ENCODE data around the gene PDCL3.

PDCL3 gene

DNA sequence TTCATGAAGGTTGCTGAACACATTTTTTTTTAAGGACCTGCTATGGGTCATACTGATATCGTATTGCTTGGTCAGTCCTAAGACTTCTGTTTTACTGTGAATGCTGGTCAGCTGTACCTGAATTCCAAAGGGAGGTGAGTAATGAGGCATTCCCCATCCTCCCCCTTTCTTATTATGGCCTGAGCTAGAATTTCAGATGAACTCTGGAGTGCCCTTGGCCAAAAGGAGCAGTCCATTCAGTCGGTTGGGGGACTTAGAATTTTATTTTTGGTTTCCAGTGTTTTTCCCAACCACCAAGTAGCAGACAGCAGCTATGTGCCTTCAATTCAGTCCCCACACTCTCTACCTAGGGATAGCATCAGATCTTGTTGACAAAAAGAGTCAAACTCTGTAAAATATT, 26.9 kb upstream of the PDCL3 start:
- Histone ChIP-seq H3K27ac (ENCODE audit: low read depth, low read length) (no peak overlapping the region), H3K36me3 (ENCODE audit: control insufficient read depth, insufficient read depth, low read length) (no peaks in the 10 kb centered on the region), H3K4me1 (ENCODE audit: control insufficient read depth, insufficient read depth, low read length) (no peaks in the 10 kb centered on the region), H3K27me3 (ENCODE audit: control insufficient read depth, insufficient read depth, low read length) (no peaks in the 10 kb centered on the region), H3K9ac (ENCODE audit: low read length) (no peak overlapping the region), H3K4me3 (ENCODE audit: low read depth, low read length) (no peak overlapping the region), H3K9me3 (ENCODE audit: control insufficient read depth, insufficient read depth, low read depth, low read length) (peaks cover 8% of the 10 kb centered on the region; the same call in 1 of the 2 replicates)

DNA sequence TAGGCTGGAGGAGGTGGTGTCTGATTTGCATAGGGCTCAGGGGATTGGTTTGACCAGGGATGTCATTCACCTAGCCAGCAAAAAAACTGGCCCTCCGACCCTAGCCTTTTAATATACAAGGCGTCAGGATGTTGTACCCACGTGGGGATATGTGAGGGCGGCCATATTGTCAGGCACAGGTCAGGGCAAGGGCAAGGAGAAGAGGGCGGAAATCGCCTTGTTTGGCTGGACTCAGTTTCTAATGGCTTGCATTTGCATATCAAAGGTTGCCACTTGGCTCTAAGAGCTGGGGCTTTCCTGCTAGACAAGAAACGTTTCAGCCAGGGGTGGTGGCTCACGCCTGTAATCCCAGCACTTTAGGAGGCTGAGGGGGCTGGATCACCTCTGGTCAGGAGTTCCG, 24.9 kb upstream of the PDCL3 start:
- no peak overlapping the region for H3K4me3 ChIP-seq (ENCODE audit: low read depth, low read length)

DNA sequence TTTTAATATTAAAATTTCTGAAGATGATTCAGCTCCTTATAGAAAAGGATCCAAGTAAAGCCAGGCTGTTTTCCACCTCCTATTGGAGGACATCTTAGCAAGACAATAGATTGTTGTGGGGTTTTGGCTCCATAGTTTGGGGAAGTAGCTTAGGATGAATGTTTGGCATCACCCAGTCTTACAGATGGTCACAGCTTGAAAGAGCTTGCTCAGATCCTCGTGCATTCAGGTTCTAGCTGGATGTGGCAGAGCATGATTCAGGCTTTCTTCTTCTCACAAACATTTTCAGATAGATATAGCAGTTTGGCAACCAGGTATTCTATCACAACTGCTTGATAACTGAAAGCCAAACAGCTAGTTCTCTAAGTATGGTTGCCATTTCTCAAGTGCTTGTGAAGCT, 23.6 kb upstream of the PDCL3 start:
- no peak overlapping the region for H3K4me3 ChIP-seq (ENCODE audit: low read depth, low read length)
- H3K27me3 ChIP-seq (ENCODE audit: control insufficient read depth, insufficient read depth, low read length): no peaks in the 10 kb centered on the region
- H3K9ac ChIP-seq (ENCODE audit: low read length): no peak overlapping the region
- H3K27ac ChIP-seq (ENCODE audit: low read depth, low read length): no peak overlapping the region
- H3K36me3 ChIP-seq (ENCODE audit: control insufficient read depth, insufficient read depth, low read length): no peaks in the 10 kb centered on the region
- H3K4me1 ChIP-seq (ENCODE audit: control insufficient read depth, insufficient read depth, low read length): no peaks in the 10 kb centered on the region
- peaks cover 18% of the 10 kb centered on the region for H3K9me3 ChIP-seq (ENCODE audit: control insufficient read depth, insufficient read depth, low read depth, low read length)

More for the DNA sequence above, 24.9 kb upstream of the PDCL3 start:
- Histone ChIP-seq H3K9me3 (ENCODE audit: control insufficient read depth, insufficient read depth, low read depth, low read length) (peaks cover 11% of the 10 kb centered on the region), H3K27me3 (ENCODE audit: control insufficient read depth, insufficient read depth, low read length) (no peaks in the 10 kb centered on the region), H3K9ac (ENCODE audit: low read length) (no peak overlapping the region), H3K4me1 (ENCODE audit: control insufficient read depth, insufficient read depth, low read length) (no peaks in the 10 kb centered on the region), H3K27ac (ENCODE audit: low read depth, low read length) (no peak overlapping the region), H3K36me3 (ENCODE audit: control insufficient read depth, insufficient read depth, low read length) (no peaks in the 10 kb centered on the region)

DNA sequence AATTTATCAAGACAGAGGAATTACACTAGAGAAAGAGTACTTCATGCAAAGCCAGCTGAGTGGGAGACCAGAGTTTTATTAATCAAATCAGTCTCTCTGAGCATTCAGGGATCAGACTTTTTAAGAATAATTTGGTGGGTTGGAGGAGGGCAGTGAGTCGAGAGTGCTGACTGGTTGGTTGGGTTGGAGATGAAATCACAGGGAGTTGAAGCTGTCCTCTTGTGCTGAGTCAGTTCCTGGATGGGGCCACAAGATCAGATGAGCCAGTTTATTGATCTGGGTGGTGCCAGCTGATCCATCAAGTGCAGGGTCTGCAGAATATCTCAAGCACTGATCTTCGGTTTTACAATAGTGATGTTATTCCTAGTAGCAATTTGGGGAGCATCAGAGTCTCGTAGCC, 21.4 kb upstream of the PDCL3 start:
- Histone ChIP-seq H3K4me1 (ENCODE audit: control insufficient read depth, insufficient read depth, low read length) (no peaks in the 10 kb centered on the region), H3K4me3 (ENCODE audit: low read depth, low read length) (no peak overlapping the region), H3K9me3 (ENCODE audit: control insufficient read depth, insufficient read depth, low read depth, low read length) (peaks cover 18% of the 10 kb centered on the region), H3K9ac (ENCODE audit: low read length) (no peak overlapping the region), H3K27me3 (ENCODE audit: control insufficient read depth, insufficient read depth, low read length) (no peaks in the 10 kb centered on the region), H3K27ac (ENCODE audit: low read depth, low read length) (no peak overlapping the region), H3K36me3 (ENCODE audit: control insufficient read depth, insufficient read depth, low read length) (no peaks in the 10 kb centered on the region)

DNA sequence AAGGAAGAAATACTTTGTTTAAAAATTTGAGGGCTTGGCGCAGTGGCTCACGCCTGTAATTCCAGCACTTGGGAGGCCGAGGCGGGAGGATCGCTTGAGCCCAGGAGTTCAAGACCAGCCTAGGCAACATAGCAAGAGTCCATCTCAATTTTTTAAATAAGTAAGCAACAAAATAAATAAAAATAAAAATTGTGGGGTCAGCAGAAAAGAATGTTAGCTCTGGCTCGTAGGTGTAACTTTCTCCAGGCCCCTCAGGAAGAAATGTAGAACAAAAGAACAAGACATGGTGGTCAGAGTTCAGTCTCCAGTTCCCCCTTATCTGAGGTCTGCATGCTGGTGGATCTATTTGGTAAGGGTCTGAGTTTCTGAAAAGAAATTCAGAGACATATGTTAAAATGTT, 20.4 kb upstream of the PDCL3 start:
- H3K9me3 ChIP-seq (ENCODE audit: control insufficient read depth, insufficient read depth, low read depth, low read length): peaks cover 18% of the 10 kb centered on the region
- no peak overlapping the region for H3K9ac ChIP-seq (ENCODE audit: low read length)
- H3K36me3 ChIP-seq (ENCODE audit: control insufficient read depth, insufficient read depth, low read length): no peaks in the 10 kb centered on the region
- H3K4me1 ChIP-seq (ENCODE audit: control insufficient read depth, insufficient read depth, low read length): no peaks in the 10 kb centered on the region
- H3K27me3 ChIP-seq (ENCODE audit: control insufficient read depth, insufficient read depth, low read length): no peaks in the 10 kb centered on the region
- H3K27ac ChIP-seq (ENCODE audit: low read depth, low read length): no peak overlapping the region
- no peak overlapping the region for H3K4me3 ChIP-seq (ENCODE audit: low read depth, low read length)

DNA sequence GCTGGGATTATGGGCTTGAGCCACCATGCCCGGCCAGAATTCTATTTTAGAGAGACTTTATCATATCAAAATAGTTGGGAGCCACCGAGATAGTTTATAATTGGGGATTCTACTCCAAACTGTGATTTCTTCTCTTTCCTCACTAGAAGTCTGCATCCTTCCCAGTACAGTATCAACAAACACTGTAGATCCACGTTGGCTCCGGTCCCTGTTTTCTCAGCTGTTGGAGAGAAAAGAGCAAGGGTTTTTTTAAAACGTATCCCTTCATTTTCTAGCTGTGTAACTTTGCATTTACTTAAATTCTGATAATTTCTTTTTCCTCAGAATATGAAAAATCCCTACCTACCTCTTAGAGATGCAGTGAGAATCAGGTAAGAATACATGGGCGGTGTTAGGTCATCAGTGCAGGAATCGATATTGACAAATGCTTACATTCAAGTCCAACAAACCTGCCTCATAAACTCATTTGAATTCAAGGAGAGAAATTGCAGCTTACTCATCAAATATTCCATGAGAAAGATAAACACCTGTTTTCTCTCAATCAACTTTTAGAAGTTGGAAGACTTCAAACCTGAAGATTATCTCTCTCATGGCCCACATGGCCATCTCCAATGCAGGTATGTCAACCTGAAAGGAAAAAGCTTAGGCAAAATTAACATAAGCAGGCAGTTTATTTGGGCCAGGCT, 17.7 kb upstream of the PDCL3 start:
- Histone ChIP-seq H3K27ac (ENCODE audit: low read depth, low read length) (no peak overlapping the region), H3K27me3 (ENCODE audit: control insufficient read depth, insufficient read depth, low read length) (no peaks in the 10 kb centered on the region), H3K36me3 (ENCODE audit: control insufficient read depth, insufficient read depth, low read length) (no peaks in the 10 kb centered on the region), H3K4me1 (ENCODE audit: control insufficient read depth, insufficient read depth, low read length) (no peaks in the 10 kb centered on the region), H3K9me3 (ENCODE audit: control insufficient read depth, insufficient read depth, low read depth, low read length) (peaks cover 18% of the 10 kb centered on the region), H3K9ac (ENCODE audit: low read length) (no peak overlapping the region), H3K4me3 (ENCODE audit: low read depth, low read length) (no peak overlapping the region)

DNA sequence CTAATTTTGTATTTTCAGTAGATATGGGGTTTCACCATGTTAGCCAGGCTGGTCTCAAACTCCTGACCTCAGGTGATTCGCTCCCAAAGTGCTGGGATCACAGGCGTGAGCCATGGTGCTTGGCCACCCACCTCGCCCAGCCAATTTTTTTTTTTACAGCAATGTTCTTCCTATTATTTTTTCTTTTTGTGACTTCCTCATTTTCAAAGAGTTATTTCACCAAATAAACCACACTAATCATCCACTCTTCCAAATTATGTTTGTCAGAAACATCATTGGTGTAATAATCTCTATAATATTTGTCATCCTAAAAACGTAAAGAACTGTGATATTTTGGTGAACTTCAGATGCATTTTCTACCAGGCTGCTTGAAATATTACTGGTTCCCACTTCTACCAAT, 16.3 kb upstream of the PDCL3 start:
- H3K4me1 ChIP-seq (ENCODE audit: control insufficient read depth, insufficient read depth, low read length): no peaks in the 10 kb centered on the region
- no peak overlapping the region for H3K4me3 ChIP-seq (ENCODE audit: low read depth, low read length)
- no peaks in the 10 kb centered on the region for H3K36me3 ChIP-seq (ENCODE audit: control insufficient read depth, insufficient read depth, low read length)
- H3K9ac ChIP-seq (ENCODE audit: low read length): no peak overlapping the region
- H3K27me3 ChIP-seq (ENCODE audit: control insufficient read depth, insufficient read depth, low read length): no peaks in the 10 kb centered on the region
- peaks cover 18% of the 10 kb centered on the region for H3K9me3 ChIP-seq (ENCODE audit: control insufficient read depth, insufficient read depth, low read depth, low read length)
- no peak overlapping the region for H3K27ac ChIP-seq (ENCODE audit: low read depth, low read length)

DNA sequence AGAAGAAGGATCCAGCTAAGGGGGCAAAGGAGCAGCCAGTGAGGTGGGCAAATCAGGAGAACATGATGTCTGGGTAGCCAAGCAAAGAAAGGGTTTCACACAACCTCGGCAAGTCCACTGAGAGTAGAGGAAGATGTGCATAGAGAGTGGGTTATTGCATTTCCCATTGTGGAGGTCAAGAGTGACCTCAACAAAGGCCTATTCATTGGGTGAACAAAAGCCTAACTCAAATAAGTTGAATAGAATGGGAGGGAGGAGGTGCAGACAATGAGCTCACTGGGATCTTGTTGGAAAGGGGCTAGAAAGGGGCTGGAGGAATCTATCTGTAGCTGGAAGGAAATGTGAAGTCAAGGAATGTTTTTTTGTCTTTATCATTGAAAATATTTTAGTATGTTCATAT, 14.0 kb upstream of the PDCL3 start:
- no peak overlapping the region for H3K4me3 ChIP-seq (ENCODE audit: low read depth, low read length)
- peaks cover 7% of the 10 kb centered on the region; the same call in 1 of the 2 replicates for H3K9me3 ChIP-seq (ENCODE audit: control insufficient read depth, insufficient read depth, low read depth, low read length)
- H3K9ac ChIP-seq (ENCODE audit: low read length): no peak overlapping the region
- H3K4me1 ChIP-seq (ENCODE audit: control insufficient read depth, insufficient read depth, low read length): no peaks in the 10 kb centered on the region
- H3K27ac ChIP-seq (ENCODE audit: low read depth, low read length): no peak overlapping the region
- no peaks in the 10 kb centered on the region for H3K36me3 ChIP-seq (ENCODE audit: control insufficient read depth, insufficient read depth, low read length)
- H3K27me3 ChIP-seq (ENCODE audit: control insufficient read depth, insufficient read depth, low read length): no peaks in the 10 kb centered on the region

DNA sequence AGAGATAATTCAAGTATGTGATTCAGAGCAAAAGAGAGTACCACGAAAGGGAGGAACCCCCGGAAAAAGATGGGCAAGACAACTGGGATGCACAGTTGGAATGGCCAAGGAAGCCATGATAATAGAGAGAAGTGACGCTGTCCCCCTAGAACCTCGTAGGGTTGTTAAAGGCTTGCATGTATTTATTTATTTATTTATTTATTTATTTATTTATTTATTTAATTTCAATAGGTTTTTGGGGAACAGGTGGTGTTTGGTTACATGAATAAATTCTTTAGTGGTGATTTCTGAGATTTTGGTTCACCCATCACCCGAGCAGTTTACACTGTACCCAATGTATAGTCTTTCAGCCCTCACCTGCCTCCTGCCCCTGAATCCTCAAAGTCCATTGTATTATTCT, 11.5 kb upstream of the PDCL3 start:
- H3K4me3 ChIP-seq (ENCODE audit: low read depth, low read length): no peak overlapping the region
- H3K27ac ChIP-seq (ENCODE audit: low read depth, low read length): no peak overlapping the region
- no peak overlapping the region for H3K9ac ChIP-seq (ENCODE audit: low read length)
- H3K9me3 ChIP-seq (ENCODE audit: control insufficient read depth, insufficient read depth, low read depth, low read length): no peaks in the 10 kb centered on the region
- H3K27me3 ChIP-seq (ENCODE audit: control insufficient read depth, insufficient read depth, low read length): no peaks in the 10 kb centered on the region
- H3K4me1 ChIP-seq (ENCODE audit: control insufficient read depth, insufficient read depth, low read length): no peaks in the 10 kb centered on the region
- no peaks in the 10 kb centered on the region for H3K36me3 ChIP-seq (ENCODE audit: control insufficient read depth, insufficient read depth, low read length)

DNA sequence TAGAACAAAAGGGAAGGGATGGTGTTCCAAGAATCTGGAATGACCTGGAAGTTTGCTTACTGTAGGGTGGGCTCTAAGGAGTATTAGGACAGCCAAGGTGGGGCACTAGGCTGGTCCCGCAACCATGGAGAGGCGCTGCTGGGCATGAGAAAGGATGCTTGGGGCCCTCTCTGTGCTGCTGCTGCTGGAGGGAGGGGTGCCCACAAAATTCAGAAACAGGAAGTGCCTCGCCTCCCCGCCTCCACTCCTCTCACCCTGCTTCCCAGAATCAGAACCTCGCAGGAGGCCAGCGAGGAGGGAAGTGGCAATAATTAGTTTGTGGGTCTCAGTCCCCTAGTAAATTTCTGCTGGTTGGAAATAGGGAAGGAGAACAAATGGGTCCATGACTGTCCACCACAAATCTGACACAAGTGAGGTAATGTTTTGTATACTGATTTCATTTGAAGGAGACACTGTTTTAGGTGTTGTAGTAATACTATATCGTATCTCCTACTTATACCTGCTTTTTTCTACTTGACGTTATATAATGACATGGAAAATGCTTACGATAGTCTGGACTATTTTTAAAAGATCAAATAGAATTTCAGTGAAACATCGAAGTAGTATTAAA, 7.9 kb upstream of the PDCL3 start:
- Histone ChIP-seq H3K9ac (ENCODE audit: low read length) (no peak overlapping the region), H3K27ac (ENCODE audit: low read depth, low read length) (no peak overlapping the region), H3K36me3 (ENCODE audit: control insufficient read depth, insufficient read depth, low read length) (no peaks in the 10 kb centered on the region), H3K9me3 (ENCODE audit: control insufficient read depth, insufficient read depth, low read depth, low read length) (no peaks in the 10 kb centered on the region), H3K4me1 (ENCODE audit: control insufficient read depth, insufficient read depth, low read length) (no peaks in the 10 kb centered on the region), H3K4me3 (ENCODE audit: low read depth, low read length) (no peak overlapping the region), H3K27me3 (ENCODE audit: control insufficient read depth, insufficient read depth, low read length) (no peaks in the 10 kb centered on the region)

DNA sequence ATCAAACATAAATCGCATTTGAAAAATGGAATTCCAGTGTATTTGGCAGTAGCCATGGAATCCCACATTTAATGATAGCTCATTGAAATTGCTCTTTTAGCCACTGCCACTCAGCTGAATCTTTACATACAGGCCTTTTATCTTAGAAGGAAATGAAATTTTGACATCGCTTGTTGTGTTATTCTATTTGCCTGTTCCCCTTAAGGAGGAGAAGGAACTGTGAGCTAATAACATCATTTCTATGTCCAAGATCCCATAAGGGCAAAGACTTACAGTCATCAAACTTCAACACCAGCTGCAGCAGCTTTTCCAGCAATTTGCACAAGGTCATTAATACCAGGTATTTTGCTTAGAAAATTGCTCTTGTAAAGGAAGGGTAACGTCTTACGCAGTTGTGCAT, 6.0 kb upstream of the PDCL3 start:
- Histone ChIP-seq H3K4me1 (ENCODE audit: control insufficient read depth, insufficient read depth, low read length) (peaks cover 1% of the 10 kb centered on the region; the same call in 1 of the 2 replicates), H3K27ac (ENCODE audit: low read depth, low read length) (no peak overlapping the region), H3K9me3 (ENCODE audit: control insufficient read depth, insufficient read depth, low read depth, low read length) (no peaks in the 10 kb centered on the region), H3K27me3 (ENCODE audit: control insufficient read depth, insufficient read depth, low read length) (no peaks in the 10 kb centered on the region), H3K9ac (ENCODE audit: low read length) (no peak overlapping the region), H3K36me3 (ENCODE audit: control insufficient read depth, insufficient read depth, low read length) (no peaks in the 10 kb centered on the region), H3K4me3 (ENCODE audit: low read depth, low read length) (no peak overlapping the region)
